ENCODE data around the gene ZBTB26.
A peak's percentile ranks its signal among the peaks of the same experiment; 100 is the strongest.

Gene ZBTB26

GRCh38 chr9:122931226-122932121 lies at the start of gene ZBTB26:
ZBTB26 (minus strand) TSS chr9:122931512; CDS start chr9:122919934, 11,578 bp downstream.
- peak; percentile 94 for DNase-seq

- DNase-seq: no peak
These were observed 47.3 kb upstream of the ZBTB26 start for GRCh38 chr9:122978601-122979000.

GRCh38 chr9:122975196-122975595 lies 43.9 kb upstream of the ZBTB26 start:
- no peak for DNase-seq

- DNase-seq: no peak
These were observed 29.8 kb upstream of the ZBTB26 start for GRCh38 chr9:122961139-122961538.

- no peak for DNase-seq
These were observed 24.6 kb upstream of the ZBTB26 start for GRCh38 chr9:122955961-122956360.

GRCh38 chr9:122954253-122954691 lies 23.0 kb upstream of the ZBTB26 start:
- DNase-seq: no peak

GRCh38 chr9:122951056-122951455 lies 19.7 kb upstream of the ZBTB26 start:
- DNase-seq: no peak

- no peak for DNase-seq
These were observed 19.0 kb upstream of the ZBTB26 start for GRCh38 chr9:122950263-122950662.

GRCh38 chr9:122949696-122950095 lies 18.4 kb upstream of the ZBTB26 start:
- no peak for DNase-seq

- DNase-seq: no peak
These were observed 17.0 kb upstream of the ZBTB26 start for GRCh38 chr9:122948313-122948712.

GRCh38 chr9:122946461-122947005 lies 15.2 kb upstream of the ZBTB26 start:
- no peak for DNase-seq

GRCh38 chr9:122944960-122945888 lies 13.9 kb upstream of the ZBTB26 start:
- DNase-seq: no peak

- DNase-seq: no peak
These were observed 10.4 kb upstream of the ZBTB26 start for GRCh38 chr9:122941582-122942234.

GRCh38 chr9:122940749-122941581 lies 9.7 kb upstream of the ZBTB26 start, which contains the start of gene RABGAP1:
RABGAP1 (plus strand) TSS chr9:122941020; CDS start chr9:122957060, 16,040 bp downstream.
- DNase-seq: peak; percentile 98

- no peak for DNase-seq
These were observed 9.1 kb upstream of the ZBTB26 start for GRCh38 chr9:122940454-122940748.

- DNase-seq: no peak
These were observed 8.3 kb upstream of the ZBTB26 start for GRCh38 chr9:122939601-122940000.

- no peak for DNase-seq
These were observed 5.6 kb upstream of the ZBTB26 start for GRCh38 chr9:122936883-122937282.

GRCh38 chr9:122936464-122936863 lies 5.2 kb upstream of the ZBTB26 start:
- DNase-seq: no peak

- no peak for DNase-seq
These were observed 629 bp downstream of the ZBTB26 start for GRCh38 chr9:122930541-122931225.

GRCh38 chr9:122929796-122930354 lies 1.4 kb downstream of the ZBTB26 start:
- no peak for DNase-seq

- no peak for DNase-seq
These were observed 7.4 kb downstream of the ZBTB26 start for GRCh38 chr9:122923947-122924346.
